Endodermal cell (in vitro differentiated cells): ENCODE data around the gene KCNH5. TPM values are rescaled to one million over a fixed set of nuclear protein-coding genes. Genes with fewer than 3 reads are reported as not detected.

Source experiments
- DNase-seq: peaks from one replicate; pipeline ENCODE4 v3.0.0-alpha.2; 2017
- H3K27ac ChIP-seq: 2 replicates; pipeline ENCODE4 v1.5.1; 2013; ENCODE audit warnings: mild to moderate bottlenecking, low read depth, low read length, moderate library complexity
- H3K27me3 ChIP-seq: 2 replicates; pipeline ENCODE4 v1.6.1; 2013; ENCODE audit warnings: mild to moderate bottlenecking, low read length, moderate library complexity; ENCODE audit not compliant: insufficient read depth, control insufficient read depth, poor library complexity, severe bottlenecking
- H3K36me3 ChIP-seq: 2 replicates; pipeline ENCODE4 v1.7.0; 2013; ENCODE audit warnings: mild to moderate bottlenecking, low read length, moderate library complexity; ENCODE audit not compliant: control insufficient read depth, insufficient read depth
- H3K4me1 ChIP-seq: one replicate; pipeline ENCODE4 v1.7.0; 2013; ENCODE audit warnings: low read length; ENCODE audit not compliant: control insufficient read depth, insufficient read depth
- H3K4me3 ChIP-seq: 2 replicates; pipeline ENCODE4 v1.5.1; 2013; ENCODE audit warnings: mild to moderate bottlenecking, low read length, moderate library complexity
- H3K9ac ChIP-seq: 2 replicates; pipeline ENCODE4 v1.6.1; 2013; ENCODE audit warnings: mild to moderate bottlenecking, low read length, moderate library complexity; ENCODE audit not compliant: poor library complexity, severe bottlenecking; ENCODE audit errors: extremely low read depth
- H3K9me3 ChIP-seq: 2 replicates; pipeline ENCODE4 v1.6.1; 2013; ENCODE audit warnings: mild to moderate bottlenecking, low read length, moderate library complexity; ENCODE audit not compliant: control insufficient read depth
- H3K27ac Mint-ChIP-seq: 2 replicates; pipeline ENCODE4 v1.8.0; 2020; ENCODE audit warnings: mixed read lengths
- H3K27me3 Mint-ChIP-seq: 2 replicates; pipeline ENCODE4 v1.8.0; 2021; ENCODE audit warnings: mild to moderate bottlenecking, mixed read lengths; ENCODE audit not compliant: insufficient read depth
- H3K36me3 Mint-ChIP-seq: 2 replicates; pipeline ENCODE4 v1.8.0; 2020; ENCODE audit warnings: low read depth, mixed read lengths
- H3K4me1 Mint-ChIP-seq: 2 replicates; pipeline ENCODE4 v1.8.0; 2020; ENCODE audit warnings: mixed read lengths
- H3K4me3 Mint-ChIP-seq: 2 replicates; pipeline ENCODE4 v1.8.0; 2020; ENCODE audit warnings: mild to moderate bottlenecking, moderate library complexity, mixed read lengths
- H3K9me3 Mint-ChIP-seq: 2 replicates; pipeline ENCODE4 v1.8.0; 2020; ENCODE audit warnings: mild to moderate bottlenecking, mixed read lengths
- WGBS, 2 experiments: methylation state at CpG; one replicate each; pipeline versions ENCODE4 v1.1.5 to v1.1.7; 2013; ENCODE audit warnings: missing lambda C conversion rate in 2 of 2, mixed read lengths in 1 of 2; ENCODE audit not compliant: insufficient coverage in 1 of 2, insufficient read length in 1 of 2; 5-methylcytosine and 5-hydroxymethylcytosine counted together
- total RNA-seq, 2 donors: library from RNA; stranded (reverse); fragmentation: NEBNext Ultra II Directional in 1 of 2; extraction: Animal tissue kit (Norgen Biotek cat#: 25700) in 1 of 2; gene quantifications; 2 replicates in 1 of 2; 3 replicates in 1 of 2; pipeline ENCODE4 v1.2.1, GENCODE V29; 2021
- TF ChIP-seq, protein P1 (sequence below): fragments of 200-600 bp; sonication (generic); conservative IDR thresholded peaks from 2 replicates; pipeline ENCODE4 v1.5.0; 2021; ENCODE audit warnings: antibody characterized with exemption, mild to moderate bottlenecking

Gene KCNH5
- total RNA-seq, 2 donors from 2014 or later: 2.5 to 3.9 TPM

GRCh38 chr14:62854951-62855350 lies 190.3 kb downstream of the KCNH5 start:
- no peaks in the 10 kb centered on the region for H3K4me1 Mint-ChIP-seq

DNA sequence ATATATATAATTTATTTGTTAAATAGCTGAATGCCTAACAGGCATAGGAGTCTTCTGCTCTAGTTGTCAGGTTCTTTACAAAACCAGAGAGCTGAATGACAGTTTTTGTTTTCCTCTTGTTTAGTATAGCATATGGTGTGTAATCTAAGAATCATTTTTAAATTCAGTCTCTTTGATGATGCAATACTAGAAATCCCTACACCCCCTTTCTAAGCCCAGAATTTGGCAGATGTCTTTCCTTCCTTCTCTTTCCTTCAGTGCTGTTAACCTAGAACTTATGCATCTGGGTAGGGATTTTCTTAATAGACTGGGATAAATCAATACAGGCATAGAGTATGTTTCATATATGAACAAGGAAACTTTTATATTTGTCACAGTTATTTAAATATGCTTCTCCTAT lies 198.1 kb downstream of the KCNH5 start:
- TF ChIP-seq, protein P1, sequence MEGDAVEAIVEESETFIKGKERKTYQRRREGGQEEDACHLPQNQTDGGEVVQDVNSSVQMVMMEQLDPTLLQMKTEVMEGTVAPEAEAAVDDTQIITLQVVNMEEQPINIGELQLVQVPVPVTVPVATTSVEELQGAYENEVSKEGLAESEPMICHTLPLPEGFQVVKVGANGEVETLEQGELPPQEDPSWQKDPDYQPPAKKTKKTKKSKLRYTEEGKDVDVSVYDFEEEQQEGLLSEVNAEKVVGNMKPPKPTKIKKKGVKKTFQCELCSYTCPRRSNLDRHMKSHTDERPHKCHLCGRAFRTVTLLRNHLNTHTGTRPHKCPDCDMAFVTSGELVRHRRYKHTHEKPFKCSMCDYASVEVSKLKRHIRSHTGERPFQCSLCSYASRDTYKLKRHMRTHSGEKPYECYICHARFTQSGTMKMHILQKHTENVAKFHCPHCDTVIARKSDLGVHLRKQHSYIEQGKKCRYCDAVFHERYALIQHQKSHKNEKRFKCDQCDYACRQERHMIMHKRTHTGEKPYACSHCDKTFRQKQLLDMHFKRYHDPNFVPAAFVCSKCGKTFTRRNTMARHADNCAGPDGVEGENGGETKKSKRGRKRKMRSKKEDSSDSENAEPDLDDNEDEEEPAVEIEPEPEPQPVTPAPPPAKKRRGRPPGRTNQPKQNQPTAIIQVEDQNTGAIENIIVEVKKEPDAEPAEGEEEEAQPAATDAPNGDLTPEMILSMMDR: no peak
- Histone ChIP-seq H3K9ac (no peak overlapping the region), H3K27me3 (no peaks in the 10 kb centered on the region), H3K9me3 (no peaks in the 10 kb centered on the region), H3K36me3 (no peaks in the 10 kb centered on the region), H3K27ac (no peak overlapping the region), H3K4me3 (no peak overlapping the region), H3K4me1 (no peaks in the 10 kb centered on the region)
- no peak overlapping the region for H3K27ac Mint-ChIP-seq
- no peaks in the 10 kb centered on the region for H3K4me1 Mint-ChIP-seq
- H3K9me3 Mint-ChIP-seq: no peaks in the 10 kb centered on the region
- H3K27me3 Mint-ChIP-seq: no peaks in the 10 kb centered on the region
- no peaks in the 10 kb centered on the region for H3K36me3 Mint-ChIP-seq
- DNase-seq: no peak
- no peak overlapping the region for H3K4me3 Mint-ChIP-seq

More at GRCh38 chr14:62854951-62855350, 190.3 kb downstream of the KCNH5 start:
- Histone ChIP-seq H3K27me3 (no peaks in the 10 kb centered on the region), H3K4me3 (no peak overlapping the region), H3K36me3 (no peaks in the 10 kb centered on the region), H3K27ac (no peak overlapping the region), H3K4me1 (no peaks in the 10 kb centered on the region), H3K9ac (no peak overlapping the region), H3K9me3 (no peaks in the 10 kb centered on the region)
- H3K9me3 Mint-ChIP-seq: no peaks in the 10 kb centered on the region
- 80 to 88% methylated on average over 1 of the region's 4 CpGs for WGBS, 2 experiments
- H3K36me3 Mint-ChIP-seq: no peaks in the 10 kb centered on the region
- no peak overlapping the region for H3K4me3 Mint-ChIP-seq
- TF ChIP-seq, protein P1: no peak
- DNase-seq: no peak
- H3K27ac Mint-ChIP-seq: no peak overlapping the region
- no peaks in the 10 kb centered on the region for H3K27me3 Mint-ChIP-seq

GRCh38 chr14:62844546-62844945 lies 200.7 kb downstream of the KCNH5 start:
- H3K27me3 Mint-ChIP-seq: no peaks in the 10 kb centered on the region

More at GRCh38 chr14:62844546-62844945, 200.7 kb downstream of the KCNH5 start:
- Histone ChIP-seq H3K9ac (no peak overlapping the region), H3K4me3 (no peak overlapping the region), H3K9me3 (no peaks in the 10 kb centered on the region), H3K27ac (no peak overlapping the region), H3K4me1 (no peaks in the 10 kb centered on the region), H3K27me3 (no peaks in the 10 kb centered on the region), H3K36me3 (no peaks in the 10 kb centered on the region)
- no peak overlapping the region for H3K4me3 Mint-ChIP-seq
- no peaks in the 10 kb centered on the region for H3K4me1 Mint-ChIP-seq
- WGBS, 2 experiments: 100% methylated on average over 1 of the region's 2 CpGs; no CpG with 5 or more reads in 1 of the 2 experiments
- no peak overlapping the region for H3K27ac Mint-ChIP-seq
- no peaks in the 10 kb centered on the region for H3K9me3 Mint-ChIP-seq
- H3K36me3 Mint-ChIP-seq: no peaks in the 10 kb centered on the region
- DNase-seq: no peak
- TF ChIP-seq, protein P1: no peak
